ENCODE measurements around the gene CNGA3.
A peak's percentile ranks its signal among the peaks of the same experiment; 100 is the strongest.

The CNGA3 gene

GRCh38 chr2:98378901-98379300 lies 32.6 kb downstream of the CNGA3 start:
- DNase-seq = peak; percentile 94

GRCh38 chr2:98379311-98380202 lies 33.3 kb downstream of the CNGA3 start:
- peak; percentile 19 for DNase-seq

- no peak for DNase-seq
Measured at GRCh38 chr2:98380203-98380535, 33.9 kb downstream of the CNGA3 start.

- DNase-seq = peak; percentile 25
Measured at GRCh38 chr2:98381494-98381893, 35.2 kb downstream of the CNGA3 start.

- no peak for DNase-seq
Measured at GRCh38 chr2:98382086-98382485, 35.8 kb downstream of the CNGA3 start.

GRCh38 chr2:98382739-98383138 lies 36.5 kb downstream of the CNGA3 start:
- no peak for DNase-seq

- DNase-seq = no peak
Measured at GRCh38 chr2:98383166-98383565, 36.9 kb downstream of the CNGA3 start.

- peak; percentile 83 for DNase-seq
Measured at GRCh38 chr2:98385050-98385699, 38.9 kb downstream of the CNGA3 start.

GRCh38 chr2:98387478-98387877 lies 41.2 kb downstream of the CNGA3 start:
- no peak for DNase-seq

- no peak for DNase-seq
Measured at GRCh38 chr2:98388081-98388480, 41.8 kb downstream of the CNGA3 start.

GRCh38 chr2:98388601-98389250 lies 42.5 kb downstream of the CNGA3 start:
- DNase-seq = no peak

GRCh38 chr2:98389251-98389605 lies 43.0 kb downstream of the CNGA3 start:
- DNase-seq = no peak

- DNase-seq = no peak
Measured at GRCh38 chr2:98390571-98391476, 44.6 kb downstream of the CNGA3 start.

- DNase-seq = no peak
Measured at GRCh38 chr2:98391581-98392270, 45.5 kb downstream of the CNGA3 start.

- DNase-seq = no peak
Measured at GRCh38 chr2:98393354-98393753, 47.1 kb downstream of the CNGA3 start.

- DNase-seq = no peak
Measured at GRCh38 chr2:98394595-98395153, 48.4 kb downstream of the CNGA3 start.

- no peak for DNase-seq
Measured at GRCh38 chr2:98395977-98396376, 49.7 kb downstream of the CNGA3 start.

GRCh38 chr2:98396745-98397355 lies 50.6 kb downstream of the CNGA3 start:
- no peak for DNase-seq

GRCh38 chr2:98399140-98399539 lies 52.9 kb downstream of the CNGA3 start:
- DNase-seq = no peak

- no peak for DNase-seq
Measured at GRCh38 chr2:98403878-98404277, 57.6 kb downstream of the CNGA3 start.

GRCh38 chr2:98404556-98405250 lies 58.4 kb downstream of the CNGA3 start:
- DNase-seq = no peak
